HG02623 (cell line): ENCODE measurements around the gene NXPH1.

ENCODE experiments used
- ATAC-seq: cut with Tn5 transposase; IDR thresholded peaks from one replicate; pipeline ENCODE4 v1.9.1; 2021; ENCODE audit warnings: moderate library complexity; ENCODE audit not compliant: unreplicated experiment

Gene NXPH1

DNA sequence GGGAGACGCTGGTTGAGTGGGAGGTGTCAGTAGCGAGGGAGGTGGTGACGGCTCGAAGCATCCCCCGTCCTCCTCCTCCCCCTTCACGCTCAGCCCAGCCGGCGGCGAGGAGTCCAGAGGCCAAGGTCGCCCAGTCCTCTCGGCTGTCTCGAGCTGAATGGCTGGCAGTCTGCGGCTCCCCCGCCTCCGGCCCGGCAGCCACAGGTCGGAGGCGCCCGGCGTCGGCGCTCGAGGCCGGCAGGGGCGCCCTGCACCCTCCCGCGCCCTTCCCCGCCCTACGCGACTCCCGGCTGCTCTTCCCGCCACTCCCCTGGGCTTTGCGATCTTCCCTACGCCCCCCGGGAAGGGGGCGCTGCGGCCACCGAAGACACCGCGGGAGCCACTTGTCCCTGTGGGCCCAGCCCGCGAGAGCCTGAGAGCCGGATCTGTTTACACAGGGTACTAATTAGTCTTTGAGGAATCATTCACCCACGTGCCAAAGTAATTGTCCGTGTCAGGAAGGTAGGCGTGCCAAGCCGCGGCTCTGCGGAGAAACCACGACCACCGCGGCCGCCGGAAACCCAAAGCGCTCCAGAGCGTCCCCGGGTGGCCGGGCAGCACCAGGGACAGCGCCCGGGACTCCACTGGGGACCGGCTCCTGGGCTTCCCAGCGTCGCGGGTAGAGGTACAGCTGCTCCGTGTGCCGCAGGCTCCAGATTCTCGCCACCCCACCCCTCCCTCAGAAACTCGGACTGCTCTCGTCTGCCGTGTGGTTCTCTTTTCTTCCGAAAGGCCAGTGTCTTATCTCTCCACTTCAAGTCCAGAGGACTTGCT, at the start of gene NXPH1:
Gene NXPH1 (plus strand): TSS at position 133 of the 813 bp plus-strand sequence.
- ATAC-seq, result no peak

DNA sequence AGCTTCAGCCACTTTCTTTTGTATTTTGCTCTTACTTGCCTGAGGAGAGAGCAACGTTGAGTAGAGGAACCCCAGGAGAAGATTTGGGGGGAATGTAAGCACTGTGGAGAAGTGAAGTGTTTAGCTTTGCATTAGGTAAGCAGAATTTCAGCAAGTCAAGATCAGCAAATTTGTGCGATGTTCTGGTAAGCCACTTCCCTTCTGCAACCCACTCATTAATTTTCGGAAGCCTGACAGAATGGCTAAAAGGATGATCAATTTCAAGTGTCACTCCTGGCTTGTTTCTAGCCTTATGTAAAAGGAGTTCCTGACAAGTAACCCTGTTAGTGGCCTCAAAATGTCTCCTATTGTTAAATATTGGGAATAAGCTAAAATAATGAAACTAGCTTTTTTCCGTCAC, 48.5 kb upstream of the NXPH1 start:
- ATAC-seq, result no peak

DNA sequence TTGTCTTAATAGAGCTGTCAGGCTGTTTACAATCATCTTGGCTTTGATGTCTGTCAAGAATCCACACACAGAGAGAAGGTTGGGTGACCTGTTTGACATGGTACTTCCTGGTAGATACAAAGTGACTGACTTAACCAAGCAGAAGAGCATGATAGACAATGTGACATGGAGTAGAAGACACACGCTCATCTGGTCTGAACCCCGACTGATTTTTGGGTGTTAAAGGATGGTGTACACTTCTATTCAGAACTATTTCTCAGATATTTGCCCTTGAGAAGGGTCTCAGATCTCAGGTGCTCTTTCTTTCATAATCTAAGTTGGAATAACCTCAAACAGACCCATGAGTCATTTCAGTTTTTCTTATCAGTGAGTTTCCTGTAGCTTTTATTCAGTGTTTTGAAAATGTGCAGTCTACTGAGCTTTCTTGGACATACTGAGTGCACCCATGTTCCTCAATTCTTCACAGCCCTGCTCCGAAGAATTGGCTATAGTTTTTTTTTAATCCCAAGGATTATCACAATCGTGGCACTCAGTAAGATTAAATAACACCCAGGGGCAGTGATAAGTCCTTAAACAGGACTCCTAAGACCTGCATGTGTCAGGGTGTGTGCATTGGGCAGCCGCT, 46.4 kb upstream of the NXPH1 start:
- ATAC-seq, result peak; percentile 69

DNA sequence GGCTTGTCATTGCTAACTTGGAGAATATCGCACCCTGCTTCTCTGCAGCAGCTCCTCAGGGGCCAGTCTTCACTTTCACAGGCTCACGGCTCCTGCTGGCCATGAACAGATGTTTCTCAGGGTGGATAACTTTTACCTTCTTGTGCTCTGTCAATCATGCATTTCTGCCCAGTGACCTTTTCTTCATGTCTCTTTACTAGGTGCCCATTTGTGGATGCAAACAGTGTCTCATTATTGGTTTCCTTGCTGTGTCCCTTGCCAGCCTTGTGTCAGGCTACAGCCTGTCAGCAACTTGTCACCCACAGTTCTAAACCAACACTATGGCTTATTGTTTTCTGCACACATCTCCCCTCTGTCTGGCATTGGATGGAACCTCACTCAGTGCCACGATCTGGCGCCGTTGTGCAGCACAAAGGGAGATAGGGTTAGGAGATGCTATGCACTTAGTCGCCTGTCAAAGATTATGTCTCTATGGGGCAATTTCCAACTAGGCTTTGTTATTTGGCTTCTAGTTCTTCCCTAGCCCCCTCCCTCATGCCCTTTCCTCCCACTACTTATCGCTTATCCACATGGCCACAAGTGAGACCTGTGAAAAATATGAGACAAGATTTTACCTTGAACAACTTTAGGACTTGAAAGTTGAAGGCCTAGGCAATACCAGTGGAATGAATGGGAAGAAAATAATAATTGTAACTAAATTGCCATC, 45.7 kb upstream of the NXPH1 start:
- ATAC-seq, result peak; percentile 40

DNA sequence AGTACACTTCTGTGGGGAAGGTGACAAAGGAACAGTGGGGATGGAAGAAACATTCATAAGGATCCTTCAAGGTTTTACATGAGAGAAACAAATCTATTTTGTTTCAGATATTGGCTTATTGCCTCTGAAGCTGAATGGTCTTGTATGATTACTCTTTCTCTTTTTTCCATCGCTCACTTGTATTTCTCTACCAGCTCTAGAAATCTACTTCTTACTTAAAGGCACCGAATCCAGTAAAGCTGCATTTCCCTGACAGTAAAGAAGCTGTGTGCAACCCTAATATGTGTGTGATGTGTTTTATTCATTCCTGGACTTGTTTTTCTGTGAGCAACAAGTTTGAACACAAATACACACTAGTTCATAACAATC, 45.2 kb upstream of the NXPH1 start:
- no peak for ATAC-seq

DNA sequence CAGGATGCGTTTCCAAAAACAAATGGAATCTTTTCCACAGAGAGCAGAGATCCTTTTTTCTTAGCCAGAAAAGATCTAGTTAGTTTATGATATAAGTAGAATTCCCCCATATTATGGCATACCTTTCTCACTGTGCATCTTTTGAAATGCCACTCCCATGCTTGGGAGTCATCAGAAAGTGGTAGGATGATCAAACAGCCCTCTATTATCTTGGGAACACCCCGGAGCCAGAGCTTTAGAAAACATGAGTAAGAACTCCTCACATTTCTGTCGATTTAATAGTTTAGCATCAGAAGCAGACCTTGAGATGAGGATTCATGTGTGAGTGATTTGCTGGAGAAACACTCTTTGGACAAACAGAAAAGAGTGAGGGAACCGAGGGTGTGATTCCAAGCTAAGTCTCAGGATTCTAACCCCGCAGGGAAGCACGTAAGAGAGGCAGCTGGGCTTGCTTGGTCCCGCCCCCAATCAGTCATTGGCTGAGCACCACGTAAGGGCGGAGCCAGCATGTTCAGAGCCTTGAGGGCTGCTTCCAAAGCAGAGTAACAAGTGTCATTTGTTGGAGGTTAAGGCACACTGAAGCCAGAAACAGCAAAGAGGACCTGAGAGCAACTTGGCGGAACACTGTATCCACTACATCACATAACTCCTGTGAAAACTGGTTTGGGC, 43.7 kb upstream of the NXPH1 start:
- ATAC-seq, result no peak

DNA sequence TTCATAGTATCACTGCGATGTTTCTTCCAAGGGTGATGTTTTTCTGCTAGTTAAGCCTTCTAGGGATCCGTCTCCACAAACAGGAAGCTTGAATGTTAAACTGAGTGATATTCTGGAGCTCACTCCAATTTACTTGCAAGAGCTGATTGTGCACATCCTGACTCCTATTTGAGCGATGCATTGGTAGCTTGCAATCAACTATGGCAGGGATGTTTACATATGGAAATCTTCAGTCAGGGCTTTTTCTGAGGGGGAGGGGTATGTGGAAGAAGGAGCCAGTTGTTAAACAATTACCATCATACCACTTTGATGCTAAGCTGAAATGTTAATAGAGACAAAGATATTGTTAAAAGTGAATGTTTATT, 43.2 kb upstream of the NXPH1 start:
- ATAC-seq, result no peak

DNA sequence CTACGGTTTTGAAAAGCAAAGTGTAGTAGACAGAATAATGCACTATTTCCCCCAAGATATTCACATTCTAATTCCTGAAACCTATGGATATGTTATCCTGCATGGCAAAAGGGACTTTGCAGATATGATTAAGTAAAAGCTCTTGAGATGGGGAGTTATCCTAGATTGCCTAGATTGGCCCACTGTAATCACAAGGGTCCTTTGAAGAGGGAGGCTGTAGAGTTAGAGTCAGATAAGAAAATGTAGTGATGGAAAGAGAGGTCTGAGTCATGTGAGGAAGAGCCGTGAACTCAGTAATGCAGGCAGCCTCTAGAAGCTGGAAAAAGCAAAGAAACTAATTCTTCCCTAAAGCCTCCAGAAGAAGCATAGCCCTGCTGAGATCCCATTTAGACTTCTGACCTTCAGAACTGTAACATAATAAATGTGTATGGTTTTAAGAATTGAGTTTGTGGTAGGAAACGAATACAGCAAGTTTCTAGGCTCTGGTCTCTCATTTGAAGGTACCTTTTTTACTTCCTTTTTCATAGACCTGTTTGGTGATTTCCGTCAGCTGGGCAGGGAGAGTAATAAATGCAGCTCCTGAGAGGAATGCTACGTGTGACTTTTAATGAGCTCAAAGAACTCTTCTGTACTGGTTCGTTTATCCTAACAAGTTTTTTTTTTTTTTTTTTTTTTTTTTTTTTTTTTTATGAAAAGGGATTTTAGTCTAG, 41.9 kb upstream of the NXPH1 start:
- no peak for ATAC-seq

DNA sequence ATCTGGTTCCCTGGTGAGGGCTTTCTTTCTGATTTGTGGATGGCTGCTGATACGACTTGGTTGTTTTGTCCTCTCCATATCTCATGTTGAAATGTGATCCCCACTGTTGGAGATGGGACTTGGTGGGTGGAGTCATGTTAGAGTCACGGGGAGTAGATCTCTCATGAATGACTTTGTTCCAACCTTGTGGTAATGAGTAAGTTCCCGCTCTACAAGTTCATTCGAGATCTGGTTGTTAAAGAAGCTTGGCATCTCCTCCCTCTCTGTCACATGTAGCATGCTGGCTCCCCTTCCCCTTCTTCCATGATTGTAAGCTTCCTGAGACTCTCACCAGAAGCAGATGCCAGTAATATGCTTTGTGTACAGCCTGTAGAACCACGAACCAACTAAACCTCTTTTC, 37.1 kb upstream of the NXPH1 start:
- no peak for ATAC-seq

DNA sequence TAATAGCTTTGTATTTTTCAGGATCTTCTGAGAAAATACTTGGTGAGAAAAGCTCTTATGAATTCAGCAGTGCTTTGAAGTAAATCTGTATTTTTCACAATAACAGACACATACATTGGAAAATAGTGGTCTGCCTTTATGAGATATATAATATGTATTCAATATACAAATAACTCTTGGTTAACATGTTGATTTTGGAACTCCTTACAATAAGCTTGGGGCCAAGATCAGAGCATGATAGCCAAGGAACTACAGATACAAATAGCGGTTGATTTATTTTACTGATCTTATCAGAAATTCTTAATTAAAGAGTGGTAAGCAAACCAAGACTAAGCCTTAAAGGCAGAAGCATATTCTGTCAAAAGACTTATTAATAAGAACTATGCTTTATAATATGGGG, 24.5 kb upstream of the NXPH1 start:
- ATAC-seq, result no peak

DNA sequence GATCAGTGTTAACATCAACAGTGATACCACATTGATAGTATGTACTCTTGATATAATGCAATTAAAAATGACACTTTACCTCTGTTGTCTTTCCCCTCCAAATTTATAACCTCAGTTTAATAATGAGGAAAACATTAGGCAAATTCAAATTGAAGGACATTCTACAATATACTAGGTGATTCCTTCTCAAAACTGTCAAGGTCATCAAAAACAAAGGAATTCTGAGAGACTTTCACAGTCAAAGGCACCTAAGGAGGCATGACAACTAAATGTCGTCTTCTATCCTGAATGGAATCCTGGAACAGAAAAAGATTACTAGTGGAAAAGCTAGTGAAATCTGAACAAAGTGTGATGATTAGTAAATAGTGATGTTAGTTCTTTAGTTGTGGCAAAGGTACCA, 22.3 kb upstream of the NXPH1 start:
- no peak for ATAC-seq

DNA sequence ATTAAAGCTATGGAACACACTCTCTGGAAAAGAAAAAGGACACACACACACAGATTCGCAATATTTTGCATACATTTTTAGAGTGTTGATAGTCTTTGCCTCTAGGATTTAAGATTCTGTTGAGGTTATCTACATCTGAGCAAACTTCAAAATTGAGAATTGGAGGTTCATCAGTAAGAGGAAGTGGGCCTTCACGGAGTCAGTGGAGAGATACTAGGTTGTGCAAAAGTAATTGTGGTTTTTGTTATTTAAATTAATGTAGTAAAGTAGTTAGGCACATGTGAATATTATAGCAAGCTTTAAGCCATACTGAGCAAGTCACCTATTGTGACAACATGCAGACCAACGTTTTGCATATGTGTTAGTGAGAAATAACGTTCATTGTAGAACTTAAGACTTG, 19.8 kb upstream of the NXPH1 start:
- no peak for ATAC-seq

DNA sequence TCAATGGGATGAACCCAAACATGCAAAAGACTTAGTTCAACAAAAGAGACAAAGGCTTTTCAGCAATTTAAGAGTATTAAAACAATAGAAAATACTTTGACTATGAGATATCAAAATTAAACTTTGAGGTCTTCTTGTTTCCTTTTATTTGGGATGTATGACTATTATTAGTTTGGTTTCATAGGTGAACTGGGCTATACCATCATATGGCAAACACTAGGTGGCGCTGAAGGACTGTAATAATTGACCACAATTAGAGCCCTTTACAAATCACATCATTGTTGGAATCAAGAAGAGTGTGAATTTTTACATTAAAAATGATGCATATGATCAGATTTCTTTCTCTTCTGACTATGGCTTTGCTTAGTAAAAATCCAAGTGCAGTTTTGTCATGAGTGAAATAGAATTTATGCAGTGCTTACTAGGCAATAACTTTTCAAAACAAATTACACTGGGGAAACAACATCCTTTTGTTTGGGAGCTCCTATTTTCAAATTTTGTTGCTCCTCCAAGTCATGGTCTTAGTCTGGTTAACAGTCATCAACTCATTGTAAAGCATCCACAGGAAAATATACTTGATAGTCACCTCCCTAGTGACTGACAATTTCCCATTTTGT, 14.7 kb upstream of the NXPH1 start:
- ATAC-seq, result peak; percentile 78

DNA sequence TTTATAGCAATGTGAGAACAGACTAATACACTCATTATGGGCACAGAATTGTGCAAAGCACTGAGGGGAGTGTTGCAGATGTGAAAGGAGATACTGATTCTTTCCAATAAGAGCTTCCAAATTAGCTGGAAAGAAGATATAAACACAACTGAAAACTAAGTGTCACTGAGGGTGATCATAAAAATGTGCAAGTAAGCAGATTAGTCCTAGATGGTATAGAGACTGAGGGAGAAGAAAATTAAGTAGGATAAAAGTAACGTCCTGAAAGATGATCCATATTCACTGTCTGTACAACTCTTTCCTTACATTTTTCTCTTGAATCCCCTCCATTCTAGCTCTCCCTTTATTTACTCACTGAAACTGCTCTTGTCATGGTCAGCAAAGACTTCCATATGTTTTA, 11.2 kb upstream of the NXPH1 start:
- no peak for ATAC-seq

DNA sequence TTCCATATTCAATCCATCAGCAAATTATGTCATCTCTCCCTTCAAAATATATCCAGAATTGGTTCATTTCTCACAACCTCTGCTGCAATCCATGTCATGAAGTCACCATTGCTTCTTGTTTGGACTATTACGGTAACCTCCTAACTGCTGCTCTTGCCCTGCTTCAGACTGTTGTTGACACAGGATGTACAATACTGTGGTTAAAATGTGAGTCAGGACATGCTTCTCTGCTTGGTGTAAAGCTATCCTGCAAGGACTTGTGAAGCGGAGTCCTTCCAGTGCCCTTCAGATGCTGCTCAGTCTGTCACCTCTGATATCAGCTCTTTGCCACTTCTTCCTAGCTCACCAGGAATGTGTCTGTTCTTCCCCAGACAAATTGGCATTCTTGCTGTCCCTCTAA, 10.4 kb upstream of the NXPH1 start:
- ATAC-seq, result no peak

DNA sequence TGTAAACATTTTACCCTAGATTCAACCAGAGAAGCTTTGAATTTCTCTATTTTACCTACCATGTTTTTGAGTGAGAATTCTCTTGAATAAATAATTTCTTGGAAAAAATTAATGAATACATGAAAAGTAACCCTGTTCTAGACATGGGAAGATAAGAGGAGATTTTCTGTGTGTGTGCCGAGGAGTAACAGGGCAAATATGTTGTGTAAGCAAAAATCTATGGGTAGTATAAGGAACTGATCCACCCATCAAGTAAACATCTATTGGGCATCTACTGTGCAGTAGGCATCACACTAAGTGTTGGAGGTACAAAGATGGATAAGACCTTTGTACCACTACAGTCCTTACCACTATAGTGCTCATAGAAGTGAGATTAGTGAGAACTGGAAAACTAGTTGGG, 8.2 kb upstream of the NXPH1 start:
- ATAC-seq, result no peak

DNA sequence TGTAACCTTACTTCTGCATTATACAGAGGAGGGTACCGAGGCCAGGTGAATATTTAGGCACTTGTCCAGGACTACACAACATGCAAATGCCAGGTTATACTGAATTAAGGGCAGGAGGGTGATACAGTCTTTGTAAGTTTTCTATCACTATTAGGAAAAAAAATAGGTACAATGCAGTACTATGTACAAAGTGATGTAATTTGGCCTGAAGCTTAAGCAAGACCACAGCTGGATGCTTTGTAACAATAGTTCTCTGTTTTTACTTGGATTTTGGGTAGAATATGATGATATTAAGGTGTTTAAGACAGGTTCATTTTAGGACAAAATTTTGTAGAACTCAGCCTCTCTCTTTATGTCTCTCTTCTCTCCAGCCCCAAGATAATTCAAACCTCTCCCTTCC, 2.8 kb upstream of the NXPH1 start:
- ATAC-seq, result no peak

DNA sequence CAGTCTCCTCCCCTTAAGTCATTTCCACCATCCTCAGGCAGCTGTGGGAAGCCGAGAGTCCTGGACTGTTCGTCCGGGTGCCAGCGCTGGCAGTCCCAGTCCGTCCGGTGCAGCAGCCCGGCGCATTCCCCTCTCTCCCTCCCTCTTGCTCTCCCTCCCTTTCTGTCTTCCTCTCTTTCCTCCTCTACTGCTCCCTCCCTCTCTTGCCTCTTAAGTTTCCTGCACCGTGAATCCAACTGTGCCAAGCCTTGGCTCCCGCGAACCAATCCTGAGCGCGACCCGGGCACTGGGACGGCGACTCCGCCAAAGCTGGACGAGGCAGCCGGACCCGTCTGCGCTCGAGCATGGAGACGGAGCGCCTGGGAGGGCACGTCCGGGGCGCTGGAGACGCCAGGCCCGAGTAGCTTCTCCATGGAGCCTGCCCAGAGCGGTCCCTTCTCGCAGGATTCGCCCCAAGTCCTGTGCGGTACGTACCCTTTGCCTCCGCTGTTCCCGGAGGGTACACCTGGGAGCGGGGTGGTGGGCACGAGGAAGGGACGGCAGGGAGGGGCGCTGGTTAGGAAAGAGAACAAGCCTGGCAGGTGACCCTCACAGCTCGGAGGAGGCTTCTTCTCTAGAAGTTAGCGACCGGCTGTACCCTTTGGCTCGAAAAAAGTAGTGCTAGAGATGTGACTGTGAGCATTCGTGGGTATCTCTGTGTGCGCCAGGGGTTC, 1.0 kb downstream of the NXPH1 start:
- no peak for ATAC-seq

DNA sequence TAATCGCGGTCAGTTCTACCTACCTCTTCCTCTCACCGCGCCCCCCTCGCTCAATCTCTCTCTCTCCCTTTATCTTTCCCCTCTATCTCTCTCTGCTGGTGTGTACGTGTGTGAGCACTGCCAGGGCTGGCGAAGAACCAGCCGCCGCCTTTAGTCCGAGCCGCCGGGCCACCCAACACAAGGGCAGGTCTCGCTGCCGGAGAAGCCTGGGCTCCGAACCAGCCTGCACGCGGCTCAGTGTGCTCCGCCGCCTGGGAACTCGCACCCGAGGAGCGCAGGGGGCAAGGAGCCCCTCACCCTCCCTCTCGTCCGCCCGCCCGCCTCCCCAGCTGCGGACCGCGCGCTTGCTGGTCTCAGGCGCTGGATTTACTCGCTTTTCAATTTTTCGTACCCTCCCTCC, 1.7 kb downstream of the NXPH1 start:
- no peak for ATAC-seq
